Activated CD8-positive, alpha-beta T cell treated with anti-CD3 and anti-CD28 coated beads for 36 hours (primary cell): ENCODE data around the gene PKMYT1. TPM values are rescaled to one million over a fixed set of nuclear protein-coding genes. Genes with fewer than 3 reads are reported as not detected.
"Not testable (repeated sequence)": the region's sequence is repeated elsewhere in the genome, so short reads cannot be mapped to it uniquely, and the experiment has no call there.

Experiments
- ATAC-seq: fragments of 200-7000 bp; cut with Tn5 transposase; one replicate; pipeline ENCODE4 v1.10.0; 2021; ENCODE audit warnings: mild to moderate bottlenecking, moderate library complexity
- CTCF ChIA-PET: fragments of 350-600 bp; sonication (Branson Sonifier 250); formaldehyde crosslinking; loops from one replicate; lab custom pipeline; 2021; ENCODE audit warnings: antibody characterized with exemption; lab: Charles Lee
- POLR2A ChIA-PET: fragments of 350-600 bp; sonication (Branson Sonifier 250); formaldehyde crosslinking; loops from one replicate; lab custom pipeline; 2021; ENCODE audit warnings: antibody characterized with exemption; lab: Charles Lee
- DNase-seq: peaks from one replicate; pipeline ENCODE4 v3.0.0-alpha.2; 2020
- H3K27ac Mint-ChIP-seq: one replicate; pipeline ENCODE4 v1.8.0; 2021; ENCODE audit warnings: mild to moderate bottlenecking, mixed read lengths
- H3K27me3 Mint-ChIP-seq: one replicate; pipeline ENCODE4 v1.8.0; 2021; ENCODE audit warnings: mixed read lengths
- H3K36me3 Mint-ChIP-seq: one replicate; pipeline ENCODE4 v1.8.0; 2021; ENCODE audit warnings: low read depth, mixed read lengths
- H3K4me1 Mint-ChIP-seq: one replicate; pipeline ENCODE4 v1.8.0; 2021; ENCODE audit warnings: low read depth, mixed read lengths
- H3K4me3 Mint-ChIP-seq: one replicate; pipeline ENCODE4 v1.8.0; 2021; ENCODE audit warnings: mild to moderate bottlenecking, moderate library complexity, mixed read lengths
- H3K9me3 Mint-ChIP-seq: one replicate; pipeline ENCODE4 v1.8.0; 2021; ENCODE audit warnings: mixed read lengths
- intact Hi-C: fragments of 100-400 bp; cut with micrococcal nuclease; formaldehyde crosslinking; loops from one replicate; pipeline ENCODE4 v1.10.0; 2022
- total RNA-seq, 2 experiments: library from RNA; stranded (reverse); gene quantifications; one replicate each; pipeline ENCODE4 v1.2.3, GENCODE V29; 2021
- TF ChIP-seq, protein P1 (sequence below): fragments of 200-600 bp; IDR thresholded peaks from one replicate; pipeline ENCODE4 v1.8.0; 2022; ENCODE audit warnings: antibody characterized with exemption, mild to moderate bottlenecking

PKMYT1 gene
- total RNA-seq, 2 experiments from 2014 or later: 121 to 123 TPM

- POLR2A ChIA-PET: interaction anchor here (1.1 kb wide), 1 partner anchor 79 kb away, joined by 3 read pairs; no protein-coding TSS in a partner anchor
- intact Hi-C loops: no loop called here
These were observed 33.6 kb downstream of the PKMYT1 start for GRCh38 chr16:2946649-2947048.

GRCh38 chr16:2943716-2944115 lies 36.5 kb downstream of the PKMYT1 start:
- H3K4me1 Mint-ChIP-seq, H3K27ac Mint-ChIP-seq, H3K9me3 Mint-ChIP-seq, ATAC-seq, H3K36me3 Mint-ChIP-seq, intact Hi-C loops, DNase-seq, H3K4me3 Mint-ChIP-seq, H3K27me3 Mint-ChIP-seq, POLR2A ChIA-PET: not testable (repeated sequence)
- CTCF ChIA-PET: interaction anchor here (1.3 kb wide), 1 partner anchor 17 kb away, joined by 9 read pairs; no protein-coding TSS in a partner anchor

More at GRCh38 chr16:2946649-2947048, 33.6 kb downstream of the PKMYT1 start:
- CTCF ChIA-PET: interaction anchor here (0.9 to 1.6 kb wide), 4 partner anchors 13 to 85 kb away, joined by 3 to 6 read pairs (median 4); no protein-coding TSS in a partner anchor
- DNase-seq (no peak), ATAC-seq (no peak)
- no peaks in the 10 kb centered on the region for H3K4me1 Mint-ChIP-seq
- H3K27ac Mint-ChIP-seq: no peak overlapping the region
- TF ChIP-seq, protein P1, sequence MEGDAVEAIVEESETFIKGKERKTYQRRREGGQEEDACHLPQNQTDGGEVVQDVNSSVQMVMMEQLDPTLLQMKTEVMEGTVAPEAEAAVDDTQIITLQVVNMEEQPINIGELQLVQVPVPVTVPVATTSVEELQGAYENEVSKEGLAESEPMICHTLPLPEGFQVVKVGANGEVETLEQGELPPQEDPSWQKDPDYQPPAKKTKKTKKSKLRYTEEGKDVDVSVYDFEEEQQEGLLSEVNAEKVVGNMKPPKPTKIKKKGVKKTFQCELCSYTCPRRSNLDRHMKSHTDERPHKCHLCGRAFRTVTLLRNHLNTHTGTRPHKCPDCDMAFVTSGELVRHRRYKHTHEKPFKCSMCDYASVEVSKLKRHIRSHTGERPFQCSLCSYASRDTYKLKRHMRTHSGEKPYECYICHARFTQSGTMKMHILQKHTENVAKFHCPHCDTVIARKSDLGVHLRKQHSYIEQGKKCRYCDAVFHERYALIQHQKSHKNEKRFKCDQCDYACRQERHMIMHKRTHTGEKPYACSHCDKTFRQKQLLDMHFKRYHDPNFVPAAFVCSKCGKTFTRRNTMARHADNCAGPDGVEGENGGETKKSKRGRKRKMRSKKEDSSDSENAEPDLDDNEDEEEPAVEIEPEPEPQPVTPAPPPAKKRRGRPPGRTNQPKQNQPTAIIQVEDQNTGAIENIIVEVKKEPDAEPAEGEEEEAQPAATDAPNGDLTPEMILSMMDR: no peak
- H3K36me3 Mint-ChIP-seq: no peaks in the 10 kb centered on the region
- H3K9me3 Mint-ChIP-seq: no peaks in the 10 kb centered on the region
- no peak overlapping the region for H3K4me3 Mint-ChIP-seq
- H3K27me3 Mint-ChIP-seq: no peaks in the 10 kb centered on the region

GRCh38 chr16:2942045-2942444 lies 38.2 kb downstream of the PKMYT1 start:
- intact Hi-C loops: no loop called here
- POLR2A ChIA-PET: interaction anchor here (1.0 kb wide), 1 partner anchor 15 kb away, joined by 3 read pairs; no protein-coding TSS in a partner anchor
- Mint-ChIP-seq H3K9me3 (no peaks in the 10 kb centered on the region), H3K27me3 (no peaks in the 10 kb centered on the region), H3K27ac (no peak overlapping the region), H3K36me3 (peaks cover 6% of the 10 kb centered on the region), H3K4me1 (no peaks in the 10 kb centered on the region), H3K4me3 (no peak overlapping the region)
- no peak for ATAC-seq
- CTCF ChIA-PET: interaction anchor here (0.9 to 1.7 kb wide), 3 partner anchors 74 to 103 kb away, joined by 3 to 5 read pairs (median 4); no protein-coding TSS in a partner anchor
- no peak for DNase-seq
- TF ChIP-seq, protein P1: no peak

DNA sequence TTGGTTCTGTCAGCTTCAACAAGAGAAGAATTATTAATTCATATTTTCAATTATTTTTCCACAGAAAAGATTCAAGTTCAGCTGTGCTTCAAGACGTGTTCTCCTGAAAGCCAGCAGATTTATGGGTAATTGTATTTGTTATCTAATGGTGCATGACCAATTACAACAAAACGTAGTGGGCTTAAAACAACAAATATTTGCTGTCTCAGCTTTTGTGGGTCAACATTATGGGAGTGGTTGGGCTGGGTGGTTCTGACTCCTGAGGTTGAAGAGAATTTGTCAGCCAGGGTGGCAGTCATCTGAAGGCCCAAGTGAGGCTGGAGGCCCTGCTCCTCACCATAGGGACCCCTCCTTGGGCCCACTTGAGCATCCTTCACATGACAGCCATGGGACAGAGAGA lies 40.3 kb downstream of the PKMYT1 start:
- TF ChIP-seq, protein P1: no peak
- H3K27ac Mint-ChIP-seq: no peak overlapping the region
- H3K36me3 Mint-ChIP-seq: peaks cover 11% of the 10 kb centered on the region
- no peaks in the 10 kb centered on the region for H3K9me3 Mint-ChIP-seq
- ChIA-PET CTCF (interaction anchor here (2.2 to 2.6 kb wide), 2 partner anchors 13 to 15 kb away, joined by 5 to 14 read pairs; no protein-coding TSS in a partner anchor), POLR2A (interaction anchor here (0.7 kb wide), 1 partner anchor 414 kb away, joined by 3 read pairs; no protein-coding TSS in a partner anchor)
- ATAC-seq (no peak), DNase-seq (no peak)
- H3K27me3 Mint-ChIP-seq: no peaks in the 10 kb centered on the region
- no peak overlapping the region for H3K4me3 Mint-ChIP-seq
- intact Hi-C loops: no loop called here
- H3K4me1 Mint-ChIP-seq: peaks cover 5% of the 10 kb centered on the region

GRCh38 chr16:2938206-2938605 lies 42.0 kb downstream of the PKMYT1 start:
- CTCF ChIA-PET: no interaction called here
- POLR2A ChIA-PET: no interaction called here
- peaks cover 11% of the 10 kb centered on the region for H3K36me3 Mint-ChIP-seq

More at GRCh38 chr16:2938206-2938605, 42.0 kb downstream of the PKMYT1 start:
- Mint-ChIP-seq H3K27me3 (no peaks in the 10 kb centered on the region), H3K4me3 (no peak overlapping the region), H3K9me3 (no peaks in the 10 kb centered on the region), H3K4me1 (peaks cover 5% of the 10 kb centered on the region), H3K27ac (no peak overlapping the region)
- TF ChIP-seq, protein P1: no peak
- DNase-seq (no peak), ATAC-seq (no peak)
- intact Hi-C loops: no loop called here
